HepG2 (cell line): ENCODE measurements around the gene NEURL2. TPM values are rescaled to one million over a fixed set of nuclear protein-coding genes. Genes with fewer than 3 reads are reported as not detected.
A peak's percentile ranks its signal among the peaks of the same experiment; 100 is the strongest.

Experiments used
- CERS6 ChIP-seq: sonication (generic); formaldehyde crosslinking; IDR thresholded peaks from 2 replicates; pipeline ENCODE4 v1.5.0; 2020; ENCODE audit warnings: missing genetic modification reagents
- FOXP4 ChIP-seq: sonication (generic); formaldehyde crosslinking; IDR thresholded peaks from 2 replicates; pipeline ENCODE4 v1.4.0; 2020; ENCODE audit warnings: missing genetic modification reagents
- GMEB1 ChIP-seq: sonication (generic); formaldehyde crosslinking; IDR thresholded peaks from 2 replicates; pipeline ENCODE4 v1.5.1; 2020; ENCODE audit warnings: missing genetic modification reagents, mild to moderate bottlenecking, borderline replicate concordance
- HNF4A ChIP-seq: sonication (generic); formaldehyde crosslinking; IDR thresholded peaks from 2 replicates; pipeline ENCODE4 v1.4.0; 2020; ENCODE audit warnings: missing genetic modification reagents
- IKZF1 ChIP-seq: fragments of 450-650 bp; IDR thresholded peaks from 2 replicates; pipeline ENCODE4 v1.7.1; 2016
- MIER2 ChIP-seq: IDR thresholded peaks from 2 replicates; pipeline ENCODE4 v1.6.1; 2016; ENCODE audit warnings: missing biosample characterization, missing genetic modification reagents
- MYC ChIP-seq: sonication (generic); formaldehyde crosslinking; IDR thresholded peaks from 2 replicates; pipeline ENCODE4 v1.9.0; 2021; ENCODE audit warnings: missing genetic modification reagents, borderline replicate concordance
- MYPOP ChIP-seq: sonication (generic); formaldehyde crosslinking; IDR thresholded peaks from 2 replicates; pipeline ENCODE4 v1.8.1; 2023; ENCODE audit warnings: mild to moderate bottlenecking, moderate library complexity, missing genetic modification reagents
- NPAS2 ChIP-seq: sonication (generic); formaldehyde crosslinking; IDR thresholded peaks from 2 replicates; pipeline ENCODE4 v1.8.0; 2022; ENCODE audit warnings: mild to moderate bottlenecking, missing genetic modification reagents, borderline replicate concordance
- PAX8 ChIP-seq: sonication (generic); formaldehyde crosslinking; IDR thresholded peaks from 2 replicates; pipeline ENCODE4 v1.8.0; 2022; ENCODE audit warnings: mild to moderate bottlenecking, missing genetic modification reagents, borderline replicate concordance
- REL ChIP-seq: sonication (generic); formaldehyde crosslinking; conservative IDR thresholded peaks from 2 replicates; pipeline ENCODE4 v1.8.0; 2022; ENCODE audit warnings: mild to moderate bottlenecking, missing genetic modification reagents, moderate library complexity
- RFX3 ChIP-seq: IDR thresholded peaks from 2 replicates; pipeline ENCODE4 v1.6.1; 2016; ENCODE audit warnings: missing biosample characterization, missing genetic modification reagents
- RORA ChIP-seq: sonication (generic); formaldehyde crosslinking; IDR thresholded peaks from 2 replicates; pipeline ENCODE4 v1.5.0; 2020; ENCODE audit warnings: mild to moderate bottlenecking, missing genetic modification reagents, moderate library complexity
- SIN3B ChIP-seq: fragments of 150-350 bp; IDR thresholded peaks from 2 replicates; pipeline ENCODE4 v1.6.1; 2014; ENCODE audit warnings: low read length
- SMARCC2 ChIP-seq: fragments of 450-650 bp; IDR thresholded peaks from 2 replicates; pipeline ENCODE4 v1.6.1; 2017; ENCODE audit warnings: antibody characterized with exemption, mild to moderate bottlenecking
- SNRNP70 ChIP-seq: fragments of 200-400 bp; formaldehyde crosslinking; IDR thresholded peaks from 2 replicates; pipeline ENCODE4 v1.6.1; 2017; ENCODE audit warnings: mild to moderate bottlenecking, low read depth, low read length, moderate library complexity
- ZNF17 ChIP-seq: sonication (generic); formaldehyde crosslinking; IDR thresholded peaks from 2 replicates; pipeline ENCODE4 v1.5.0; 2020; ENCODE audit warnings: mild to moderate bottlenecking, missing genetic modification reagents
- ZNF3 ChIP-seq: IDR thresholded peaks from 2 replicates; pipeline ENCODE4 v1.7.0; 2017; ENCODE audit warnings: inconsistent platforms
- ZNF589 ChIP-seq: sonication (generic); formaldehyde crosslinking; conservative IDR thresholded peaks from 2 replicates; pipeline ENCODE4 v1.8.0; 2022; ENCODE audit warnings: mild to moderate bottlenecking, moderate library complexity, missing genetic modification reagents
- polyA plus RNA-seq, 8 experiments: library from polyadenylated mRNA; depleted of rRNA in 3 of 8; stranded (reverse) in 7 of 8; unstranded in 1 of 8; fragments of >200 nt; fragmentation: Illumina TruSeq in 4 of 8; extraction: Trizol in 4 of 8; gene quantifications; 2 replicates each; pipeline versions ENCODE4 v1.2.1 to v1.2.3, GENCODE V29; 2011 to 2016; ENCODE audit warnings: low read depth in 4 of 8, missing spikeins in 1 of 8, mixed read lengths in 1 of 8; ENCODE audit not compliant: insufficient read depth in 1 of 8
- total RNA-seq, 5 experiments: library from RNA; depleted of rRNA; stranded (reverse); fragments of >200 nt; fragmentation: Illumina TruSeq; extraction: Trizol; gene quantifications; 2 replicates each; pipeline ENCODE4 v1.2.3, GENCODE V29; 2016; ENCODE audit warnings: low read depth in 1 of 5
- TF ChIP-seq, protein P1 (sequence below): IDR thresholded peaks from 2 replicates; pipeline ENCODE4 v1.6.1; 2016; ENCODE audit warnings: low read depth, borderline replicate concordance
- TF ChIP-seq, protein P2 (sequence below): sonication (generic); formaldehyde crosslinking; IDR thresholded peaks from 2 replicates; pipeline ENCODE4 v1.5.0; 2020; ENCODE audit warnings: mild to moderate bottlenecking, missing genetic modification reagents

Gene NEURL2
- total and polyA plus RNA-seq, 2 of the 13 experiments (the other 11 are each of a cell fraction or from before 2014, with no cell fraction given), result 7.2 to 9.7 TPM

- peak; percentile 30; the same call in 1 of the 2 replicates for TF ChIP-seq FOXP4
- TF ChIP-seq ZNF3, result 0 out of 2 replicates have a peak, but pooled peaks have one; percentile 18
- TF ChIP-seq MYPOP (CRISPR knock-in tag), result no peak; the same call in 1 of the 2 replicates
- no peak for TF ChIP-seq RORA (CRISPR knock-in tag)
- TF ChIP-seq, protein P1, sequence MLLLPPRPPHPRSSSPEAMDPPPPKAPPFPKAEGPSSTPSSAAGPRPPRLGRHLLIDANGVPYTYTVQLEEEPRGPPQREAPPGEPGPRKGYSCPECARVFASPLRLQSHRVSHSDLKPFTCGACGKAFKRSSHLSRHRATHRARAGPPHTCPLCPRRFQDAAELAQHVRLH (CRISPR knock-in tag), result peak; percentile 96
- TF ChIP-seq NPAS2 (CRISPR knock-in tag), result no peak
- TF ChIP-seq RFX3 (CRISPR knock-in tag), result no peak
- TF ChIP-seq PAX8, result no peak
- TF ChIP-seq ZNF17, result no peak
- no peak for TF ChIP-seq SNRNP70
- peak; percentile 97 for TF ChIP-seq MYC
- TF ChIP-seq HNF4A (CRISPR knock-in tag), result peak; percentile 48
- TF ChIP-seq CERS6, result no peak
- TF ChIP-seq ZNF589 (CRISPR knock-in tag), result no peak; the same call in 1 of the 2 replicates
- TF ChIP-seq GMEB1, result no peak; the same call in none of the 2 replicates
- no peak for TF ChIP-seq SMARCC2
- no peak for TF ChIP-seq REL (CRISPR knock-in tag)
- TF ChIP-seq, protein P2, sequence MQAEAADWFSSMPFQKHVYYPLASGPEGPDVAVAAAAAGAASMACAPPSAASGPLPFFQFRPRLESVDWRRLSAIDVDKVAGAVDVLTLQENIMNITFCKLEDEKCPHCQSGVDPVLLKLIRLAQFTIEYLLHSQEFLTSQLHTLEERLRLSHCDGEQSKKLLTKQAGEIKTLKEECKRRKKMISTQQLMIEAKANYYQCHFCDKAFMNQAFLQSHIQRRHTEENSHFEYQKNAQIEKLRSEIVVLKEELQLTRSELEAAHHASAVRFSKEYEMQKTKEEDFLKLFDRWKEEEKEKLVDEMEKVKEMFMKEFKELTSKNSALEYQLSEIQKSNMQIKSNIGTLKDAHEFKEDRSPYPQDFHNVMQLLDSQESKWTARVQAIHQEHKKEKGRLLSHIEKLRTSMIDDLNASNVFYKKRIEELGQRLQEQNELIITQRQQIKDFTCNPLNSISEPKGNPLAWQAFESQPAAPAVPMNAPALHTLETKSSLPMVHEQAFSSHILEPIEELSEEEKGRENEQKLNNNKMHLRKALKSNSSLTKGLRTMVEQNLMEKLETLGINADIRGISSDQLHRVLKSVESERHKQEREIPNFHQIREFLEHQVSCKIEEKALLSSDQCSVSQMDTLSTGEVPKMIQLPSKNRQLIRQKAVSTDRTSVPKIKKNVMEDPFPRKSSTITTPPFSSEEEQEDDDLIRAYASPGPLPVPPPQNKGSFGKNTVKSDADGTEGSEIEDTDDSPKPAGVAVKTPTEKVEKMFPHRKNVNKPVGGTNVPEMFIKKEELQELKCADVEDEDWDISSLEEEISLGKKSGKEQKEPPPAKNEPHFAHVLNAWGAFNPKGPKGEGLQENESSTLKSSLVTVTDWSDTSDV, result no peak; the same call in 1 of the 2 replicates
- TF ChIP-seq IKZF1, result no peak
- TF ChIP-seq SIN3B, result peak; percentile 3; the same call in 1 of the 2 replicates
- TF ChIP-seq MIER2 (CRISPR knock-in tag), result no peak
These were observed 677 bp downstream of the NEURL2 start (continued) for GRCh38 chr20:45890077-45890984.
